ENCODE measurements around the gene FRY. TPM values are rescaled to one million over a fixed set of nuclear protein-coding genes. Genes with fewer than 3 reads are reported as not detected.

The FRY gene
- total RNA-seq, 2 donors from 2014 or later: 122 to 165 TPM

DNA sequence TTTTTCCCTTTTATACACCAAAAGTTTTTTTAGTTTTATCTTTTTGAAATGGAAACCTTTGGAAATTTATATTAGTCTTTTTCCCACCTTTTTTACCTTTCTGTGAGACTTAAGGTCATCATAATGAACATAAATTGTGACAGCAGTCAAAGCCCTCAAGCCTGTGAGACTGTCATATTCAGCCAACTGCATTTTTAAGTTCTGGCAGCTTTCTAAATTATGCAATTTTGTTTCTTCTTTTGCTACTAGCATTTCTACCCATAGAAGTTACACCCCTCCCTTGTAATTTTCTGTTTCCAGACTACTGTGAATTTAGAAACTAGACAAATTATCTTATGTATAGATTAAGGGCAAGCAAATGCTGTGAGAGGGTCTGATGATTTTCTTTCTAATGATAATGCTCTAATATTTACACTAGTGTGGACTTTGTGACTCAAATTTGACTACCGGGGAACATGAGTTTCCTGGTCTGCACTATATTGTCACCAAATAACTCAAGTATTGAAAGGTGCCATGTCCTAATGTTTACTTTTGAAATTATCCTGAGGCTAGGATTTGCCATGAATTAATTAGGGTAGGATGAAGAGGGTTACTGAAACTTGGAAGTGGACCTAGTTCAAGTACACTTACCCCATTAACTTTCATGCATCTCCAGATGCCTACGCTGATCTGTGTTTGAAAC is 43.7 kb downstream of the FRY start:
- no peaks in the 10 kb centered on the region for H3K36me3 ChIP-seq
- no peak overlapping the region for H3K27ac ChIP-seq
- TF ChIP-seq, protein P1, sequence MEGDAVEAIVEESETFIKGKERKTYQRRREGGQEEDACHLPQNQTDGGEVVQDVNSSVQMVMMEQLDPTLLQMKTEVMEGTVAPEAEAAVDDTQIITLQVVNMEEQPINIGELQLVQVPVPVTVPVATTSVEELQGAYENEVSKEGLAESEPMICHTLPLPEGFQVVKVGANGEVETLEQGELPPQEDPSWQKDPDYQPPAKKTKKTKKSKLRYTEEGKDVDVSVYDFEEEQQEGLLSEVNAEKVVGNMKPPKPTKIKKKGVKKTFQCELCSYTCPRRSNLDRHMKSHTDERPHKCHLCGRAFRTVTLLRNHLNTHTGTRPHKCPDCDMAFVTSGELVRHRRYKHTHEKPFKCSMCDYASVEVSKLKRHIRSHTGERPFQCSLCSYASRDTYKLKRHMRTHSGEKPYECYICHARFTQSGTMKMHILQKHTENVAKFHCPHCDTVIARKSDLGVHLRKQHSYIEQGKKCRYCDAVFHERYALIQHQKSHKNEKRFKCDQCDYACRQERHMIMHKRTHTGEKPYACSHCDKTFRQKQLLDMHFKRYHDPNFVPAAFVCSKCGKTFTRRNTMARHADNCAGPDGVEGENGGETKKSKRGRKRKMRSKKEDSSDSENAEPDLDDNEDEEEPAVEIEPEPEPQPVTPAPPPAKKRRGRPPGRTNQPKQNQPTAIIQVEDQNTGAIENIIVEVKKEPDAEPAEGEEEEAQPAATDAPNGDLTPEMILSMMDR (IDR thresholded peaks at IDR 0.05): no peak
- H3K9me3 ChIP-seq: no peaks in the 10 kb centered on the region
- DNase-seq (ENCODE audit: low spot score) (no peak), ATAC-seq (ENCODE audit: insufficient number of reproducible peaks, low FRiP score, low read depth) (no peak)
- no peak overlapping the region for H3K4me3 ChIP-seq
- no peaks in the 10 kb centered on the region for H3K27me3 ChIP-seq (replicated peaks; ENCODE audit: insufficient read depth)
- peaks cover 0 to 14% of the 10 kb centered on the region in 2 donors for H3K4me1 ChIP-seq (ENCODE audit: control insufficient read depth in 1 of 2, low read depth in 2 of 2)

DNA sequence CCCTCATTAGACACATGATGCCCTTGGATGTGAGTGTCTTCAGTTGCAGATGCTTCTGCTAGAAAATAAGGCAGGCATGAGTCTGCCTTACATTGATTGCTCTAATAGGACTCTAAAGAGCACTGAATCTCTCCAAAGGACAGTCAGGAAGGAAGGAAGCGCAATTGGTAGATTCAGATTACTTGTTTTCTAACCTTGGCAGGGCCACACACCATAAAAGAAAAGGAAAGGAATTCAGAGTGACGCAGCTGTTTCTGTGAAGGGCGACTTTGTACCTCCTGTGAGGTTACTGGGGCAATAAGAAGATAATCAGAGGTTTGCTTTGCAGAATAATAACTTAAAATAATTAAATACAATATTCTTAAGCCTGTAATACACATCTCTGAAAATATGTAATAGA is 48.0 kb downstream of the FRY start:
- H3K4me3 ChIP-seq: no peak overlapping the region
- peaks cover 0 to 14% of the 10 kb centered on the region in 2 donors for H3K4me1 ChIP-seq (ENCODE audit: control insufficient read depth in 1 of 2, low read depth in 2 of 2)
- DNase-seq (ENCODE audit: low spot score) (no peak), ATAC-seq (ENCODE audit: insufficient number of reproducible peaks, low FRiP score, low read depth) (no peak)
- TF ChIP-seq, protein P1 (IDR thresholded peaks at IDR 0.05): no peak
- H3K36me3 ChIP-seq: no peaks in the 10 kb centered on the region
- no peak overlapping the region for H3K27ac ChIP-seq
- H3K9me3 ChIP-seq: no peaks in the 10 kb centered on the region
- H3K27me3 ChIP-seq (replicated peaks; ENCODE audit: insufficient read depth): no peaks in the 10 kb centered on the region

DNA sequence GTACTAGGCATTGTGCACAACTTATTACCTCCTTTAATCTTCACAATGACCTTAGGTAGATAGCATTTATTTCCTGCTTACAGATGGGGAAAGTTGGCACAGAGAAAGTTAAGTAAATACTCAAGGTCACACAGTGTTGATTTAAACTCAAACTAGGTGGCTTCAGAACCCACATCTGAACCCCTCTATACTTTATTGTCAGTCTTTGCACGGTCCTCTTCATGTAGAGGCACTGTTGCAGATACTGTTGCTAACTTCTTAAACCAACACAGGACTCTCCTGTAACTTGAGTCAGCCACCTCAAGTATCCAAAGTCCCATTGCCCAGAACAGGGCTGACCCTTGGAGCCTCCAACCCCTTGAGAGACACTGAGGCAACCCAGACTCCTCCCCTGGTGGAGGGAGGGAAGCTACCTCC is 48.8 kb downstream of the FRY start:
- TF ChIP-seq, protein P1 (IDR thresholded peaks at IDR 0.05): no peak
- DNase-seq (ENCODE audit: low spot score) (no peak), ATAC-seq (ENCODE audit: insufficient number of reproducible peaks, low FRiP score, low read depth) (no peak)
- Histone ChIP-seq H3K27me3 (replicated peaks; ENCODE audit: insufficient read depth) (no peaks in the 10 kb centered on the region), H3K4me3 (no peak overlapping the region), H3K27ac (no peak overlapping the region), H3K36me3 (no peaks in the 10 kb centered on the region), H3K4me1 (ENCODE audit: control insufficient read depth in 1 of 2, low read depth in 2 of 2) (peaks cover 0 to 14% of the 10 kb centered on the region in 2 donors), H3K9me3 (no peaks in the 10 kb centered on the region)

DNA sequence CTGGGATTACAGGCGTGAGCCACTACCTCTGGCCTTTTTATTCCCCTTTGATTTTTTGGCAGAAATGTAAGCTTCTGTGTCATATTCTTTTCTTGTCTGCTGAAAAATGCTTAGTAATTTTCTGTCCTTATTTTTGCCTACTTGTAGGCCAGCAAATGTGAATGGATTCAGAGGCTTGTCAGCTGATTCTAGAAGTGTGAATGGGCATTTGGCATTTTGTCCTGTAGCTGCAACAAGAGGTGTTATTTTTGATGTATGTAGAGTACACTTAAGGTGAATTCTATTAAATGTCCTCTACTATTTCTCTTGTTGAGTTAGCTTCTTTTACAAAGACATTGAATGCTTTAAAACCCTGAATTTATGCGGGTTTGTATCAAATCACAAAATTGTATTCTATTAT is 50.0 kb downstream of the FRY start:
- Histone ChIP-seq H3K4me1 (ENCODE audit: control insufficient read depth in 1 of 2, low read depth in 2 of 2) (peaks cover 0 to 14% of the 10 kb centered on the region in 2 donors), H3K36me3 (no peaks in the 10 kb centered on the region), H3K4me3 (no peak overlapping the region), H3K27ac (no peak overlapping the region), H3K9me3 (no peaks in the 10 kb centered on the region), H3K27me3 (replicated peaks; ENCODE audit: insufficient read depth) (no peaks in the 10 kb centered on the region)
- DNase-seq (ENCODE audit: low spot score) (no peak), ATAC-seq (ENCODE audit: insufficient number of reproducible peaks, low FRiP score, low read depth) (no peak)
- TF ChIP-seq, protein P1 (IDR thresholded peaks at IDR 0.05): no peak

DNA sequence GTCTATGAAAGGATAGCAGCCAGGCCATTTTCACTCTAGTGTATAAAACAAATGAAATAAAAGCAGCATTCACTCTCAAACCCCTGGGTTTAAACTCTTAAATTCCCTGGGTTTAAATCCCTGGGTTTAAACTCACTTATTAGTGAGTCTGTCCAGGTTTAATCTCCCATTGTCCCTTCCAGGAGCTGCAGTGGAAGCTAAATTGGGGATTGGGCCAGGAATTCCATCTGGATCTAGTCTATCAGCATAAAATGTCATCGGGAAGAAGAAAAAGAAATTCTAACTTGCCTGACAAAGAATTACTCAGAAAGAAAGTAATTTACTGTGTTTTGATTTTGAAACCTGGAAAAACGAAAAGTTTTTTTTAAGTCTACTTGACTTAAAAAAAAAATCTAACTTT is 54.8 kb downstream of the FRY start:
- no peak overlapping the region for H3K27ac ChIP-seq
- ATAC-seq (ENCODE audit: insufficient number of reproducible peaks, low FRiP score, low read depth) (no peak), DNase-seq (ENCODE audit: low spot score) (no peak)
- peaks cover 0 to 21% of the 10 kb centered on the region in 2 donors for H3K4me1 ChIP-seq (ENCODE audit: control insufficient read depth in 1 of 2, low read depth in 2 of 2)
- no peak overlapping the region for H3K4me3 ChIP-seq
- no peaks in the 10 kb centered on the region for H3K36me3 ChIP-seq
- TF ChIP-seq, protein P1 (IDR thresholded peaks at IDR 0.05): no peak
- H3K27me3 ChIP-seq (replicated peaks; ENCODE audit: insufficient read depth): no peaks in the 10 kb centered on the region
- H3K9me3 ChIP-seq: no peaks in the 10 kb centered on the region
